ENCODE results near the gene RPS5.

DNA sequence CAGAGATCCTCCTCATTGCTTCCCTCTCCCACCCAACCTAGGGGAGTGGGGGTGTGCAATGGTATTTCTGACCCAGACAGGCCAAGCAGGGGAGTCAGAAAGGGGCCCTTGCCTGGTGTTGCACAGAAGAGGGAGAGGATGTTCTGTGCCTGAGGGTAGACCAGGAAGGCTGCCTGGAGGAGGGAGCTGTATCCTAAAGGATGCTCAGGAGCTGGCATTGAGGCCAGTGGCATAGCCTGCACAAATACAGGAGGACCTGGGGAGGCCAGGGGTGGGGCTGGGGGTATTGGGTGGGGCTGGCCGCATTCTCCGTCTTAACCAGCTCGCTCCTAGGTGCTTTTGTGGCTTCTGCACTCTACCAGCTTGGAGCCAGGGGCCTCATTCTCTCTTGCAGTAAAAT lies 12.8 kb downstream of the RPS5 start:
- TF ChIP-seq CTCF (conservative IDR thresholded peaks at IDR 0.05 in 1 of 2, IDR thresholded peaks at IDR 0.05 in 1 of 2; ENCODE audit: low read depth in 1 of 2, low read length in 2 of 2): no peak
- no peak for TF ChIP-seq EZH2 (IDR thresholded peaks at IDR 0.05; ENCODE audit: low read length, missing control alignments)

All from fibroblast of lung (primary cell).